Mesenchymal stem cell (in vitro differentiated cells and primary cell): ENCODE results near the gene LGR5.

Experiments used
- DNase-seq: peaks from one replicate; pipeline ENCODE4 v3.0.0-alpha.2; 2013
- H2AFZ ChIP-seq: one replicate; pipeline ENCODE4 v1.6.1; 2013; ENCODE audit warnings: low read depth, mild to moderate bottlenecking, control low read depth, inconsistent platforms, low read length, moderate library complexity
- H2AK5ac ChIP-seq: 2 replicates; pipeline ENCODE4 v1.6.1; 2013; ENCODE audit warnings: low read length, moderate library complexity, mild to moderate bottlenecking, inconsistent platforms; ENCODE audit not compliant: severe bottlenecking
- H2BK120ac ChIP-seq: one replicate; pipeline ENCODE4 v1.6.1; 2013; ENCODE audit warnings: low read depth, mild to moderate bottlenecking, inconsistent platforms, low read length, moderate library complexity
- H2BK12ac ChIP-seq, 2 experiments: one replicate each; pipeline ENCODE4 v1.6.1; 2013; ENCODE audit warnings: inconsistent platforms in 2 of 2, low read length in 2 of 2, mild to moderate bottlenecking in 2 of 2, moderate library complexity in 2 of 2, control low read depth in 1 of 2
- H2BK15ac ChIP-seq: one replicate; pipeline ENCODE4 v1.6.1; 2013; ENCODE audit warnings: mild to moderate bottlenecking, low read depth, inconsistent platforms; ENCODE audit not compliant: poor library complexity, severe bottlenecking
- H2BK5ac ChIP-seq: 2 replicates; pipeline ENCODE4 v1.6.1; 2013; ENCODE audit warnings: low read depth, mild to moderate bottlenecking, low read length, control low read depth, inconsistent platforms; ENCODE audit not compliant: poor library complexity, severe bottlenecking
- H3K14ac ChIP-seq, 2 experiments: one replicate each; pipeline ENCODE4 v1.6.1; 2013; ENCODE audit warnings: inconsistent platforms in 2 of 2, low read length in 2 of 2, control low read depth in 1 of 2, mild to moderate bottlenecking in 1 of 2, moderate library complexity in 1 of 2
- H3K18ac ChIP-seq, 2 experiments: one replicate each; pipeline ENCODE4 v1.6.1; 2013; ENCODE audit warnings: inconsistent platforms in 2 of 2, low read length in 2 of 2, control low read depth in 1 of 2, low read depth in 1 of 2, mild to moderate bottlenecking in 1 of 2
- H3K23ac ChIP-seq, 2 experiments: one replicate each; pipeline ENCODE4 v1.6.1; 2013; ENCODE audit warnings: inconsistent platforms in 2 of 2, low read length in 2 of 2, mild to moderate bottlenecking in 2 of 2, moderate library complexity in 2 of 2, control low read depth in 1 of 2
- H3K27ac ChIP-seq: 2 replicates; pipeline ENCODE4 v1.5.1; 2013; ENCODE audit warnings: mild to moderate bottlenecking, moderate library complexity, low read length, control low read depth, inconsistent platforms; ENCODE audit not compliant: poor library complexity, severe bottlenecking
- H3K27me3 ChIP-seq, 2 experiments: 2 replicates each; pipeline versions ENCODE4 v1.6.1 to v1.7.0; 2013; ENCODE audit warnings: low read length in 2 of 2, mild to moderate bottlenecking in 2 of 2, moderate library complexity in 2 of 2, control low read depth in 1 of 2, inconsistent platforms in 1 of 2; ENCODE audit not compliant: control insufficient read depth in 1 of 2, insufficient read depth in 1 of 2
- H3K36me3 ChIP-seq, 2 experiments: 2 replicates each; pipeline versions ENCODE4 v1.6.1 to v1.7.0; 2013; ENCODE audit warnings: low read length in 2 of 2, control low read depth in 1 of 2, inconsistent platforms in 1 of 2, low read depth in 1 of 2, mild to moderate bottlenecking in 1 of 2; ENCODE audit not compliant: insufficient read depth in 2 of 2, control insufficient read depth in 1 of 2
- H3K4ac ChIP-seq, 2 experiments: one replicate each; pipeline ENCODE4 v1.6.1; 2013; ENCODE audit warnings: inconsistent platforms in 2 of 2, low read length in 2 of 2, mild to moderate bottlenecking in 2 of 2, moderate library complexity in 2 of 2, control low read depth in 1 of 2, low read depth in 1 of 2
- H3K4me1 ChIP-seq: 2 replicates; pipeline ENCODE4 v1.6.1; 2013; ENCODE audit warnings: low read depth, low read length, control low read depth; ENCODE audit not compliant: control insufficient read depth, insufficient read depth
- H3K4me2 ChIP-seq: 2 replicates; pipeline ENCODE4 v1.6.1; 2013; ENCODE audit warnings: low read length, mild to moderate bottlenecking, inconsistent platforms; ENCODE audit not compliant: poor library complexity, severe bottlenecking
- H3K4me3 ChIP-seq, 2 experiments: 2 replicates each; pipeline versions ENCODE4 v1.5.1 to v1.7.0; 2013; ENCODE audit warnings: low read length in 2 of 2, mild to moderate bottlenecking in 2 of 2, control low read depth in 1 of 2, low read depth in 1 of 2; ENCODE audit not compliant: insufficient read depth in 1 of 2
- H3K79me1 ChIP-seq: replicated peaks from 2 replicates; pipeline ENCODE4 v1.6.1; 2013; ENCODE audit warnings: mild to moderate bottlenecking, control low read depth, low read length, inconsistent platforms; ENCODE audit not compliant: poor library complexity, severe bottlenecking
- H3K9ac ChIP-seq: 2 replicates; pipeline ENCODE4 v1.7.0; 2013; ENCODE audit warnings: mild to moderate bottlenecking, low read length, moderate library complexity
- H3K9me3 ChIP-seq: 2 replicates; pipeline ENCODE4 v1.7.0; 2013; ENCODE audit warnings: mild to moderate bottlenecking, low read length; ENCODE audit not compliant: control insufficient read depth
- H4K8ac ChIP-seq: one replicate; pipeline ENCODE4 v1.6.1; 2013; ENCODE audit warnings: inconsistent platforms, mild to moderate bottlenecking, low read length, moderate library complexity
- H4K91ac ChIP-seq: one replicate; pipeline ENCODE4 v1.6.1; 2013; ENCODE audit warnings: mild to moderate bottlenecking, low read length, inconsistent platforms
- whole genome bisulfite sequencing: methylation state at CpG from one replicate; pipeline ENCODE4 v1.1.7; 2013; ENCODE audit warnings: mixed read lengths; 5-methylcytosine and 5-hydroxymethylcytosine counted together

The LGR5 gene

DNA sequence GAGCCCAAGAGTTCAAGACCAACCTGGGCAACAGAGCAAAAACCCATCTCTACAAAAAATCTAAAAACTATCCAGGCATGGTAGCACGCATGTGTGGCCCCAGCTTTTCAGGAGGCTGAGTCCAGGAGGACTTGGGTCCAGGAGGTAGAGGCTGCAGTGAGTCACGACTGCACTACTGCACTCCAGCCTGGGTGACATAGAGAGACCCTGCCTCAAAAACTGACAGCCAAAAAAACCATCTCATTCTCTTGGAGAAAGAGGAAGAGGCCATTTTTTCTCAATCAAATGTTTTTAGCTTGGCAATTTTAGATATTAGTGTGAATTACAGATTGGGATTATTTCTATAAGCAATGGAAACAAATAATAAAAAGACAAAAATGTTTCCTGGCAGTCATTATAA lies 185.9 kb downstream of the LGR5 start:
- Histone ChIP-seq H2BK5ac (no peak overlapping the region), H4K91ac (no peak overlapping the region), H3K18ac (no peak overlapping the region), H3K9me3 (no peaks in the 10 kb centered on the region), H4K8ac (no peak overlapping the region), H2AK5ac (no peak overlapping the region), H2BK12ac (no peak overlapping the region), H2AFZ (no peak overlapping the region), H3K9ac (no peak overlapping the region), H2BK120ac (no peak overlapping the region), H3K36me3 (peaks cover 19 to 100% of the 10 kb centered on the region in 2 experiments), H3K4me1 (no peaks in the 10 kb centered on the region), H3K4ac (no peak overlapping the region), H3K27ac (no peak overlapping the region), H3K23ac (no peak overlapping the region), H3K79me1 (peaks cover 9% of the 10 kb centered on the region), H2BK15ac (no peak overlapping the region), H3K4me3 (no peak overlapping the region), H3K27me3 (no peaks in the 10 kb centered on the region), H3K14ac (no peak overlapping the region), H3K4me2 (no peak overlapping the region)
- no peak for DNase-seq
- WGBS, result 100% methylated on average over 1 of the region's 2 CpGs

GRCh38 chr12:71626098-71626497 lies 186.5 kb downstream of the LGR5 start:
- H4K8ac ChIP-seq, result no peak overlapping the region
- H3K14ac ChIP-seq, result no peak overlapping the region
- no peak overlapping the region for H3K4me2 ChIP-seq
- H2BK12ac ChIP-seq, result no peak overlapping the region
- no peak overlapping the region for H3K27ac ChIP-seq
- WGBS, result 90% methylated on average over 3 of the region's 5 CpGs
- H2BK120ac ChIP-seq, result no peak overlapping the region
- H3K27me3 ChIP-seq, result no peaks in the 10 kb centered on the region
- no peak overlapping the region for H2BK5ac ChIP-seq
- no peak overlapping the region for H3K4ac ChIP-seq
- H3K23ac ChIP-seq, result no peak overlapping the region
- peak overlapping the region; percentile 22 for H3K9ac ChIP-seq
- H3K79me1 ChIP-seq, result peaks cover 8% of the 10 kb centered on the region
- H4K91ac ChIP-seq, result no peak overlapping the region
- H2BK15ac ChIP-seq, result no peak overlapping the region
- H3K4me1 ChIP-seq, result no peaks in the 10 kb centered on the region
- peaks cover 18 to 100% of the 10 kb centered on the region in 2 experiments for H3K36me3 ChIP-seq
- no peak overlapping the region for H3K18ac ChIP-seq
- no peak overlapping the region for H2AK5ac ChIP-seq
- DNase-seq, result no peak
- H3K4me3 ChIP-seq, result no peak overlapping the region
- no peaks in the 10 kb centered on the region for H3K9me3 ChIP-seq
- H2AFZ ChIP-seq, result no peak overlapping the region

GRCh38 chr12:71626768-71627167 lies 187.2 kb downstream of the LGR5 start:
- Histone ChIP-seq H2BK120ac (no peak overlapping the region), H3K23ac (no peak overlapping the region), H3K4ac (no peak overlapping the region), H4K8ac (no peak overlapping the region), H3K36me3 (peaks cover 15 to 100% of the 10 kb centered on the region in 2 experiments), H2BK15ac (no peak overlapping the region), H3K9ac (peak overlapping the region; percentile 22), H4K91ac (no peak overlapping the region), H3K4me2 (no peak overlapping the region), H2BK12ac (no peak overlapping the region), H3K9me3 (no peaks in the 10 kb centered on the region), H2AK5ac (no peak overlapping the region), H3K79me1 (peaks cover 8% of the 10 kb centered on the region), H3K27me3 (no peaks in the 10 kb centered on the region), H3K4me3 (no peak overlapping the region), H3K18ac (no peak overlapping the region), H3K4me1 (no peaks in the 10 kb centered on the region), H2BK5ac (no peak overlapping the region), H3K27ac (no peak overlapping the region), H3K14ac (no peak overlapping the region), H2AFZ (no peak overlapping the region)
- WGBS, result 100% methylated on average over 1 of the region's 3 CpGs
- DNase-seq, result no peak

- Histone ChIP-seq H2BK120ac (no peak overlapping the region), H3K14ac (no peak overlapping the region), H3K36me3 (peaks cover 13 to 100% of the 10 kb centered on the region in 2 experiments), H3K27me3 (no peaks in the 10 kb centered on the region), H3K4me3 (no peak overlapping the region), H2BK12ac (no peak overlapping the region), H2BK5ac (no peak overlapping the region), H3K18ac (no peak overlapping the region), H3K4me1 (no peaks in the 10 kb centered on the region), H3K4ac (no peak overlapping the region), H3K79me1 (peaks cover 8% of the 10 kb centered on the region), H3K9me3 (no peaks in the 10 kb centered on the region), H4K91ac (no peak overlapping the region), H3K27ac (no peak overlapping the region), H3K23ac (no peak overlapping the region), H3K4me2 (no peak overlapping the region), H3K9ac (peak overlapping the region; percentile 12), H2AK5ac (no peak overlapping the region), H2BK15ac (no peak overlapping the region), H2AFZ (no peak overlapping the region), H4K8ac (no peak overlapping the region)
- WGBS, result 100% methylated on average over 2 of the region's 2 CpGs
- DNase-seq, result no peak
Observed at GRCh38 chr12:71627438-71628002, 187.9 kb downstream of the LGR5 start.
